BJ (cell line): ENCODE results near the gene C11orf86. TPM values are rescaled to one million over a fixed set of nuclear protein-coding genes. Genes with fewer than 3 reads are reported as not detected.
"Not testable (repeated sequence)": the region's sequence is repeated elsewhere in the genome, so short reads cannot be mapped to it uniquely, and the experiment has no call there.

Source experiments
- CTCF ChIA-PET: fragments of 350-600 bp; formaldehyde crosslinking; extraction: SDS; loops from one replicate; lab custom pipeline; 2021; ENCODE audit warnings: antibody characterized with exemption, inconsistent platforms; lab: Yijun Ruan, JAX
- POLR2A ChIA-PET: fragments of 300-600 bp; sonication (Branson Sonifier 250); formaldehyde crosslinking; extraction: SDS; loops from one replicate; lab custom pipeline; 2021; ENCODE audit warnings: antibody characterized with exemption; lab: Charles Lee
- DNase-seq: peaks from one replicate; pipeline ENCODE4 v3.0.0-alpha.2; 2011; ENCODE audit warnings: low read depth
- H3K27me3 ChIP-seq: 2 replicates; pipeline ENCODE4 v1.6.0; 2011; ENCODE audit warnings: low read length; ENCODE audit not compliant: control insufficient read depth, insufficient read depth
- H3K36me3 ChIP-seq: 2 replicates; pipeline ENCODE4 v1.5.1; 2011; ENCODE audit warnings: low read length; ENCODE audit not compliant: control insufficient read depth, insufficient read depth
- H3K4me3 ChIP-seq: 2 replicates; pipeline ENCODE4 v1.5.1; 2011; ENCODE audit warnings: low read depth, mild to moderate bottlenecking, control low read depth, low read length
- polyA plus RNA-seq: library from polyadenylated mRNA; depleted of rRNA; stranded (reverse); fragments of >200 nt; gene quantifications from 2 replicates; pipeline ENCODE4 v1.2.3, GENCODE V29; 2011
- TF ChIP-seq, protein P1 (sequence below): IDR thresholded peaks from 2 replicates; pipeline ENCODE4 v1.5.1; 2011; ENCODE audit warnings: low read depth, mild to moderate bottlenecking, control low read depth, inconsistent platforms, low read length, moderate library complexity; ENCODE audit not compliant: insufficient read depth

Gene C11orf86
- polyA plus RNA-seq, 1 experiment: 0.15 TPM

DNA sequence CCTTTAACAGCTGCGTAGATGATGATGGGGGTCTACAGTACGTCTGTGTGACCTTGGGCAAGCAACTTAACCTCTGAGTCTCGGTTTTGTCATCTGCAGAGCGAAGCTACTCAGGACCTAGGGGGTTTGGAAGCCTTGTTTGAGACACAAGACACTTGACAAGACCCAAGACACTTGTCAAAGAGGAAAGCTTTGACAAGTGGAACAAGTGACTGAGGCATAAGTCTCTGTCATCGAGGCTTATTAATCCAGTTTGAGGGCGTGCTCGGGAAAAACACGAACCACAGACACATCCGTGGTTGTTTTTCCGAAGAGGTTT, 16.2 kb upstream of the C11orf86 start:
- CTCF ChIA-PET: interaction anchor here (0.6 to 1.6 kb wide), 4 partner anchors 11 to 94 kb away, joined by 3 to 6 read pairs (median 3); no protein-coding TSS in a partner anchor

DNA sequence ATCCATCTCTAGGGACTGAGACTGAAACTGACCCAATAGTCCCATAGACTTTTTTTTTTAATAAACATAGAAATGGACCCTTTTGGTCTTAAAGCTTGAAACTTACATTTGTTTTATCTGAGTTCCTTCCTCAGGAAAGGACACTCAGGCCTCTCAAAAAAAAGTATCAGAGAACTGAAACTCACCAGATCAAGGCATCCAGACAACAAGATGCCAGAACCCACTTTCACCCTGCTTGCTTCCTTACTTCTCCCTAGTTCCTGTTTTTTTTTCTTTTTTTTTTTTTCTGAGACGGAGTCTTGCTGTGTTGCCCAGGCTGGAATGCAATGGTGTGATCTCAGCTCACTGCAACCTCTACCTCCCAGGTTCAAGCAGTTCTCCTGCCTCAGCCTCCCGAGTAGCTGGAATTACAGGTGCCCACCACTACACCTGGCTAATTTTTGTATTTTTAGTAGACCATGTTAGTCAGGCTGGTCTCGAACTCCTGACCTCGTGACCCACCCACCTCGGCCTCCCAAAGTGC, 13.4 kb upstream of the C11orf86 start:
- DNase-seq, POLR2A ChIA-PET, H3K27me3 ChIP-seq, H3K36me3 ChIP-seq, H3K4me3 ChIP-seq: not testable (repeated sequence)
- CTCF ChIA-PET: interaction anchor here (1.2 kb wide), 1 partner anchor 14 kb away, joined by 3 read pairs; no protein-coding TSS in a partner anchor

More for the DNA sequence above, 16.2 kb upstream of the C11orf86 start:
- TF ChIP-seq, protein P1, sequence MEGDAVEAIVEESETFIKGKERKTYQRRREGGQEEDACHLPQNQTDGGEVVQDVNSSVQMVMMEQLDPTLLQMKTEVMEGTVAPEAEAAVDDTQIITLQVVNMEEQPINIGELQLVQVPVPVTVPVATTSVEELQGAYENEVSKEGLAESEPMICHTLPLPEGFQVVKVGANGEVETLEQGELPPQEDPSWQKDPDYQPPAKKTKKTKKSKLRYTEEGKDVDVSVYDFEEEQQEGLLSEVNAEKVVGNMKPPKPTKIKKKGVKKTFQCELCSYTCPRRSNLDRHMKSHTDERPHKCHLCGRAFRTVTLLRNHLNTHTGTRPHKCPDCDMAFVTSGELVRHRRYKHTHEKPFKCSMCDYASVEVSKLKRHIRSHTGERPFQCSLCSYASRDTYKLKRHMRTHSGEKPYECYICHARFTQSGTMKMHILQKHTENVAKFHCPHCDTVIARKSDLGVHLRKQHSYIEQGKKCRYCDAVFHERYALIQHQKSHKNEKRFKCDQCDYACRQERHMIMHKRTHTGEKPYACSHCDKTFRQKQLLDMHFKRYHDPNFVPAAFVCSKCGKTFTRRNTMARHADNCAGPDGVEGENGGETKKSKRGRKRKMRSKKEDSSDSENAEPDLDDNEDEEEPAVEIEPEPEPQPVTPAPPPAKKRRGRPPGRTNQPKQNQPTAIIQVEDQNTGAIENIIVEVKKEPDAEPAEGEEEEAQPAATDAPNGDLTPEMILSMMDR: no peak
- DNase-seq: no peak
- POLR2A ChIA-PET: interaction anchor here (0.6 kb wide), 1 partner anchor 160 kb away, joined by 4 read pairs; the partner anchor contains the start of gene KDM2A
- H3K4me3 ChIP-seq: peak overlapping the region; percentile 9; the same call in 1 of the 2 replicates
- H3K36me3 ChIP-seq: no peaks in the 10 kb centered on the region
- no peaks in the 10 kb centered on the region for H3K27me3 ChIP-seq

DNA sequence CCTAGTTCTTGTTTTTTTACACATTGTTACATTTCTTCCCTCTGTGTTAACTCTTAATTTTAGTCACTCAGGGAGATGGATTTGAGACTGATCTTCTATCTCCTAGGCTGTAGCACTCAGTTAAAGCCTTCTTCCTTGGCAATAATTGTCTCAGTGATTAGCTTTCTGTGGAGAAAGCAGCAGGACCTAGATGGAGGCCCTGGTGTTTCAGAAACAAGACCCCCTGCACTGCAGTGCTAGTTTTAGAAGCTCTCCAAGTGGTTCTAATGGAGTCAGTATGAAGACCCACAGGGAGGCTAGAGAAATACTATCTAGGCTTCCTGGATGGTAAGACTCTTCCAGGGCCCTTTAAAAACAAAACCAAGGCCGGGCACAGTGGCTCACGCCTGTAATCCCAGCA, 12.9 kb upstream of the C11orf86 start:
- Histone ChIP-seq H3K4me3 (no peak overlapping the region), H3K27me3 (no peaks in the 10 kb centered on the region), H3K36me3 (no peaks in the 10 kb centered on the region)
- DNase-seq: no peak
- TF ChIP-seq, protein P1: no peak
- ChIA-PET CTCF (interaction anchor here (0.7 kb wide), 1 partner anchor 14 kb away, joined by 3 read pairs; no protein-coding TSS in a partner anchor), POLR2A (no interaction called here)

DNA sequence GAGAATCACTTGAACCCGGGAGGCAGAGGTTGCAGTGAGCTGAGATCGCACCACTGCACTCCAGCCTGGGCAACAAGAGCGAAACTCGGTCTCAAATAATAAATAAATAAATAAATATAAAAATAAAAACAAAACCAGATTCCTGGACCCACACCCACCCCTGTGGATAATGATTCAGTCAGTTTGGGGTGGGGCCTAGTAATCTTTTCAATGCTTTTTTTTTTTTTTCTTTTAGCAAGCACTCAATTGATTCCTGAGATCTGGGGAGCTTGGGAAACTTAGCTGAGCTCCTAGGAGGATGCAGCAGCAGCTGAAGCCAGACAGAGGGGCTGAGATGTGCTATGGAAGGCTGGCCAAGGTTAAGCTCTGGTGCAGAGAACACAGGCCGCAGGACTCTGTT, 12.3 kb upstream of the C11orf86 start:
- ChIA-PET CTCF (interaction anchor here (0.7 kb wide), 1 partner anchor 13 kb away, joined by 3 read pairs; no protein-coding TSS in a partner anchor), POLR2A (interaction anchor here (0.6 kb wide), 1 partner anchor 15 kb away, joined by 7 read pairs; no protein-coding TSS in a partner anchor)
- no peak for DNase-seq
- Histone ChIP-seq H3K27me3 (no peaks in the 10 kb centered on the region), H3K4me3 (no peak overlapping the region), H3K36me3 (no peaks in the 10 kb centered on the region)
- TF ChIP-seq, protein P1: no peak

DNA sequence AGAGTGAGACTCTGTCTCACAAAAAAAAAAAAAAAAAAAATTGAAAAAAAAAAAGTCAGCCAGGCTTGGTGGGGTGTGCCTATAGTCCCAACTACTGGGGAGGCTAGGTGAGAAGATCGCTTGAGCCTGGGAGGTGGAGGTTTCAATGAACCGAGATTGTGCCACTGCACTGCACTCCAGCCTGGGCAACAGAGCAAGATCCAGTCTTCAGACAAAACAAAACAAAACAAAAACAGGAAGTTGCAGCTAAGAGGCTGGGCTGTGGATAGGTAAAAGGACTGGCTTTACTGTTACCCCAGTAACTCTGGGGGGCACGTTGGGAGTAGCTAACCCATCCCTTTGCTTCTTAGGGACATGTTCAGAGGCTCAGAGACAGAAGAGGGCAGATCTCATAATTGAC, 10.6 kb upstream of the C11orf86 start:
- Histone ChIP-seq H3K27me3 (no peaks in the 10 kb centered on the region), H3K4me3 (no peak overlapping the region), H3K36me3 (no peaks in the 10 kb centered on the region)
- TF ChIP-seq, protein P1: no peak
- no peak for DNase-seq
- ChIA-PET POLR2A (no interaction called here), CTCF (no interaction called here)

DNA sequence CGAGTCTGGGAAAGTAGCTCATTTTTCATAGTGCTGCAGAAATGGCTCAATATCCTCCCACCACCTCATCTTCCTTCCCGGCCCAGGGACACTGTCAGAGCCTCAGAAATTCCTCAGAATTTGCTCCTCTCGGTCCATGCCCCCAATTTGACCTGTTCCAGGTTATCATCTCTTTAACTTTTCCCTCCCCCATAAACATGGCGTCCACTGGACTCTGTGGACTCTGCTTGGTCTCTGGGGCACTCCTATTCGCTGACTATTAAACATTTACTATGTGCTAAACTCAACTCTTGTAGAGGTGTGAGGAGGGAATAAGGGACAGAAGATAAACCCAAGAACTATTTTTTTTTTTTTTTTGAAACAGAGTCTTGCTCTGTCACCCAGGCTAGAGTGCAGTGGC, 8.8 kb upstream of the C11orf86 start:
- TF ChIP-seq, protein P1: no peak
- no peak for DNase-seq
- Histone ChIP-seq H3K36me3 (no peaks in the 10 kb centered on the region), H3K27me3 (no peaks in the 10 kb centered on the region), H3K4me3 (no peak overlapping the region)
- ChIA-PET POLR2A (no interaction called here), CTCF (no interaction called here)
